ENCODE data around the gene ALDH3B2. TPM values are rescaled to one million over a fixed set of nuclear protein-coding genes. Genes with fewer than 3 reads are reported as not detected.

The ALDH3B2 gene
- total and polyA plus RNA-seq, 2 experiments from 2014 or later: not detected

GRCh38 chr11:67632982-67633755 lies 41.3 kb downstream of the ALDH3B2 start:
- Mint-ChIP-seq H3K4me3 (no peak overlapping the region), H3K27me3 (ENCODE audit: insufficient read depth, low read depth, poor library complexity) (peaks cover 19% of the 10 kb centered on the region), H3K36me3 (ENCODE audit: low read depth) (no peaks in the 10 kb centered on the region; the same call in 2 of the 3 replicates), H3K4me1 (peaks cover 20% of the 10 kb centered on the region; the same call in 2 of the 3 replicates), H3K9me3 (no peaks in the 10 kb centered on the region; the same call in 1 of the 3 replicates), H3K27ac (no peak overlapping the region)
- no peak overlapping the region for H2AFZ ChIP-seq
- no peak overlapping the region for H3K4me3 ChIP-seq
- DNase-seq (ENCODE audit: low spot score) (no peak), ATAC-seq (no peak)
- H4K20me1 ChIP-seq (replicated peaks; ENCODE audit: insufficient read depth): no peaks in the 10 kb centered on the region
- no peaks in the 10 kb centered on the region for H3K27me3 ChIP-seq (ENCODE audit: insufficient read depth)
- H3F3A ChIP-seq (replicated peaks; ENCODE audit: low read depth): peaks cover 5% of the 10 kb centered on the region; the same call in 1 of the 2 replicates
- H3K79me2 ChIP-seq (replicated peaks; ENCODE audit: insufficient read depth): no peaks in the 10 kb centered on the region
- H3K4me2 ChIP-seq: no peak overlapping the region
- H3K27ac ChIP-seq (ENCODE audit: low read depth): no peak overlapping the region
- H3K9me2 ChIP-seq (ENCODE audit: insufficient read depth): no peaks in the 10 kb centered on the region
- TF ChIP-seq NANOG (IDR thresholded peaks at IDR 0.05; ENCODE audit: borderline replicate concordance): no peak
- no peak for TF ChIP-seq REST (IDR thresholded peaks at IDR 0.05; ENCODE audit: unreplicated experiment)
- H3K36me3 ChIP-seq (ENCODE audit: insufficient read depth): no peaks in the 10 kb centered on the region
- H3K4me1 ChIP-seq (ENCODE audit: insufficient read depth): peaks cover 10% of the 10 kb centered on the region; the same call in 1 of the 2 replicates

GRCh38 chr11:67632175-67632981 lies 42.0 kb downstream of the ALDH3B2 start:
- Mint-ChIP-seq H3K27me3 (ENCODE audit: insufficient read depth, low read depth, poor library complexity) (peaks cover 21% of the 10 kb centered on the region), H3K36me3 (ENCODE audit: low read depth) (no peaks in the 10 kb centered on the region; the same call in 2 of the 3 replicates), H3K4me1 (peaks cover 20% of the 10 kb centered on the region; the same call in 2 of the 3 replicates), H3K27ac (no peak overlapping the region), H3K9me3 (no peaks in the 10 kb centered on the region; the same call in 1 of the 3 replicates), H3K4me3 (no peak overlapping the region; the same call in 2 of the 3 replicates)
- Histone ChIP-seq H3F3A (replicated peaks; ENCODE audit: low read depth) (peaks cover 5% of the 10 kb centered on the region; the same call in 1 of the 2 replicates), H3K36me3 (ENCODE audit: insufficient read depth) (no peaks in the 10 kb centered on the region), H3K4me2 (no peak overlapping the region), H4K20me1 (replicated peaks; ENCODE audit: insufficient read depth) (no peaks in the 10 kb centered on the region), H3K4me1 (ENCODE audit: insufficient read depth) (peaks cover 10% of the 10 kb centered on the region; the same call in 1 of the 2 replicates), H3K9me2 (ENCODE audit: insufficient read depth) (no peaks in the 10 kb centered on the region), H3K27me3 (ENCODE audit: insufficient read depth) (no peaks in the 10 kb centered on the region), H3K4me3 (no peak overlapping the region), H3K27ac (ENCODE audit: low read depth) (no peak overlapping the region), H3K79me2 (replicated peaks; ENCODE audit: insufficient read depth) (no peaks in the 10 kb centered on the region), H2AFZ (no peak overlapping the region)
- DNase-seq (ENCODE audit: low spot score) (no peak), ATAC-seq (no peak)
- no peak for TF ChIP-seq NANOG (IDR thresholded peaks at IDR 0.05; ENCODE audit: borderline replicate concordance)
- TF ChIP-seq EZH2phosphoT487 (IDR thresholded peaks at IDR 0.05; ENCODE audit: unreplicated experiment): no peak
- no peak for TF ChIP-seq ZNF331 (CRISPR knock-in tag; IDR thresholded peaks at IDR 0.05; ENCODE audit: low read depth)
- TF ChIP-seq CREB1 (CRISPR knock-in tag; IDR thresholded peaks at IDR 0.05; ENCODE audit: low read depth): no peak
- TF ChIP-seq JUNB (IDR thresholded peaks at IDR 0.05; ENCODE audit: unreplicated experiment): no peak
- no peak for TF ChIP-seq POLR2AphosphoS5 (IDR thresholded peaks at IDR 0.05; ENCODE audit: low read depth)
- no peak for TF ChIP-seq ZNF462 (CRISPR knock-in tag; IDR thresholded peaks at IDR 0.05)
